Measurements from ENCODE around the gene ESCO1. TPM values are rescaled to one million over a fixed set of nuclear protein-coding genes. Genes with fewer than 3 reads are reported as not detected.

The ESCO1 gene
- total RNA-seq, 2 donors from 2014 or later, result 8.8 to 13.6 TPM

- no peak for TF ChIP-seq CTCF (IDR thresholded peaks at IDR 0.05)
- H3K4me1 ChIP-seq, result no peaks in the 10 kb centered on the region
- no peak overlapping the region for H3K27ac ChIP-seq
- H3K27me3 ChIP-seq, result no peaks in the 10 kb centered on the region
- no peak for DNase-seq (ENCODE audit: low spot score)
- H3K9me3 ChIP-seq, result no peaks in the 10 kb centered on the region
- peaks cover 38% of the 10 kb centered on the region for H3K36me3 ChIP-seq
- H3K4me3 ChIP-seq, result no peak overlapping the region
Observed at GRCh38 chr18:21526463-21526862, 74.0 kb downstream of the ESCO1 start.

GRCh38 chr18:21525916-21526315 is 74.6 kb downstream of the ESCO1 start:
- Histone ChIP-seq H3K36me3 (peaks cover 36% of the 10 kb centered on the region), H3K4me3 (no peak overlapping the region), H3K4me1 (no peaks in the 10 kb centered on the region), H3K27me3 (no peaks in the 10 kb centered on the region), H3K27ac (no peak overlapping the region), H3K9me3 (no peaks in the 10 kb centered on the region)
- no peak for TF ChIP-seq CTCF (IDR thresholded peaks at IDR 0.05)
- no peak for DNase-seq (ENCODE audit: low spot score)

- Histone ChIP-seq H3K27ac (no peak overlapping the region), H3K4me3 (no peak overlapping the region), H3K4me1 (no peaks in the 10 kb centered on the region), H3K27me3 (no peaks in the 10 kb centered on the region), H3K36me3 (peaks cover 33% of the 10 kb centered on the region), H3K9me3 (no peaks in the 10 kb centered on the region)
- TF ChIP-seq CTCF (IDR thresholded peaks at IDR 0.05), result no peak
- DNase-seq (ENCODE audit: low spot score), result no peak
Observed at GRCh38 chr18:21522530-21522929, 78.0 kb downstream of the ESCO1 start.

- peaks cover 21% of the 10 kb centered on the region for H3K36me3 ChIP-seq
- no peak overlapping the region for H3K27ac ChIP-seq
- H3K9me3 ChIP-seq, result no peaks in the 10 kb centered on the region
- DNase-seq (ENCODE audit: low spot score), result no peak
- no peaks in the 10 kb centered on the region for H3K4me1 ChIP-seq
- H3K4me3 ChIP-seq, result no peak overlapping the region
- H3K27me3 ChIP-seq, result no peaks in the 10 kb centered on the region
- TF ChIP-seq CTCF (IDR thresholded peaks at IDR 0.05), result no peak
Observed at GRCh38 chr18:21513741-21514140, 86.8 kb downstream of the ESCO1 start.

GRCh38 chr18:21513292-21513691 is 87.2 kb downstream of the ESCO1 start:
- DNase-seq (ENCODE audit: low spot score), result no peak
- Histone ChIP-seq H3K27me3 (no peaks in the 10 kb centered on the region), H3K9me3 (no peaks in the 10 kb centered on the region), H3K4me1 (no peaks in the 10 kb centered on the region), H3K4me3 (no peak overlapping the region), H3K36me3 (peaks cover 25% of the 10 kb centered on the region), H3K27ac (no peak overlapping the region)
- TF ChIP-seq CTCF (IDR thresholded peaks at IDR 0.05), result no peak

- no peak for DNase-seq (ENCODE audit: low spot score)
- Histone ChIP-seq H3K4me3 (no peak overlapping the region), H3K9me3 (no peaks in the 10 kb centered on the region), H3K27me3 (no peaks in the 10 kb centered on the region), H3K27ac (no peak overlapping the region), H3K36me3 (peaks cover 17% of the 10 kb centered on the region), H3K4me1 (no peaks in the 10 kb centered on the region)
- no peak for TF ChIP-seq CTCF (IDR thresholded peaks at IDR 0.05)
Observed at GRCh38 chr18:21509062-21509461, 91.4 kb downstream of the ESCO1 start.
